ENCODE results near the gene CYB5R4.

The CYB5R4 gene

DNA sequence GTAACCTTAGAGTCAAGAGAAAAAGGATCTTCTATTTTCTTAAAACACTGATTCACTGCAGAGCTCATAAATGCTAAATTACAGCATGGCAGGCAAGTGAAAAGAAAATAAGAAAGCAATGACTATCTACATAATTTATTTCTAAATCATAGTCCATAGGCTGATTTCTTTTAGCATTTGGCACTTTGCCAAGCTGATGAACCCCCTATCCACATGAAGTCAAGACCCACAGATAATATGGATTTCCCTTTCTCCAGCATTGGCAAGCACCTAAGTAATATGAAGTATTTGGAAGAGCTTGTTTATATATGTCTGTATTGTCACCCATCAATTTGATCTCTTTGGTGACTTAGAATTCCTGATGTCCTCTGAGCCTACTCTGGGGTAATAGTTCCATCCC lies 126.2 kb downstream of the CYB5R4 start:
- no peak for DNase-seq

DNA sequence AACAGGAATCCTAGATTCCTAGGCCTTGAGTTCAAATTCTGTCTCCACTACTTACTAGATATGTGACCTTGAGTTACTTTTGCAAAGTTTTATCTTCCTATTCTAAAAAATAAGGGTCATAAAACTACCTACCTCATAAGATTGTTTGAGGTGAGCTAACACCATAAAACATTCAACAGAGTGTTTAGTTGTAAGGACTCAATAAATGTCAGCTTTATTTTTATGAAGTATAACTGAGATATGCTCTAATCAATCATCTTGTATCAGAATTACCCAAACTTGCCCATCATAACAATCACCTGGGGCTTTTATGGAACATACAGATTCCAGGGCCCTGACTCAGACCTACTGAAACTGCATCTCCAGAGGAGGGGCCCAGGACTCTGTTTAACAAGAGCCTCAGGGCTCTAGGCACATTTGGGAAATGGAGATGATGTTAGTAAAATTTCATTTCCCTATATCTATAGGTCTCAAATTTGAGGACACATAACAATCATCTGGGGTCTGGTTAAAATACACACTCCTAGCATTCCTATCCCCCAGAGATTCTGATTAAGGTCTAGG lies 138.6 kb downstream of the CYB5R4 start:
- DNase-seq: no peak

DNA sequence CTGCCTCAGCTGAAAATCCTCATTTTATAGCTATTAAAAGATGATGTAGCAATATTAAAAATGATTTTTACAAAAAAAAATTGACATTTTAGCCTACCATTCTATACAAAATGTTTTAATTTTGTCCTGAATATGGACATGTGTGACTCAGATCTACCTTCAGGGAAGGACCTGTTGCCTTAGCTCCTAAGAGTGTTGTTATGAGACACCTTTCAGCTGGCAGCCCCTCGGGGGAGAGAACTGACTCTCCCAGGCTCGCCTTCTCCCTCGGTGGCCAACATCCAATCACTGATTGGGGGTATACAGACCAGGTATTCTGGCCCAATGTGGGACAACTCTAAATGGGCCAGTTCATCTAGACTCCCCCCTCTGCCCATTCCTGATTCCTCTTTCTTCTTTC lies 141.6 kb downstream of the CYB5R4 start:
- no peak for DNase-seq

DNA sequence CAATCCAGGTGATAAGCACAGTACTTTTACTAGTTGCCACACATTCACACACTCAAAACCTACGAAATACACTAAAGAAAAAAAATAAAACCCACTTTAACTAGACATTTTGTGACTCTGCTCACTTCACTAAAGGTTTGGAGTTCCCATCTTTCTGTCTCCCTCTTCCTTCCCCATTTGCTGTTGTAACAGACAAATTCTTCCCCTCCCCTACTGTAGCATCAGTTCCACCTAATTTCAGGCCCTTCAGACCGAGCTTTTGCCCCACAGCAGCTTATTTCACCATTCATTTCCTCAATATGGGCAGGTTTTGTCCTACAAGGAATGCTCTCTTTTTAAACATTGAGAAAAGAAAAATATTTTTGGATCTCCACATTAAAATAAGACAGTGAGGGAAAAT lies 142.7 kb downstream of the CYB5R4 start:
- no peak for DNase-seq

DNA sequence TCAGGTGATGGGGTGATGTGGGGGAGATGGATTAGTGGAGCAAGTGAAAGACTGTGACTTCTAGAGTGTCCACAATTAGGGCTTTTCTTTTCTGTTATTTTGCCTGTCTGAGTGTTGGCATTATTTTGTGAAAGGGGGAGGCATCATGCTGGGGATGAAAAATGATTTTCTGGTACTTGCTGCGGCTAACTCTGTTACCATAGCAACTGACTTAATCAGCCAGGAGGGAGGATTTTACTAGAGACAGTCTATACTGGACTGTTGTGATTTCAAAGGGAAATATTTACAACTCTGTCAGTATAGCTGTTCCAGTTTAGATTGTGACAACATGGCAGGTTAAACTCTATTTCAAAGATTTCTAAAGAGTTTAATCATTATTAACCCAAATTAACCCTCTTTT lies 143.6 kb downstream of the CYB5R4 start:
- no peak for DNase-seq

DNA sequence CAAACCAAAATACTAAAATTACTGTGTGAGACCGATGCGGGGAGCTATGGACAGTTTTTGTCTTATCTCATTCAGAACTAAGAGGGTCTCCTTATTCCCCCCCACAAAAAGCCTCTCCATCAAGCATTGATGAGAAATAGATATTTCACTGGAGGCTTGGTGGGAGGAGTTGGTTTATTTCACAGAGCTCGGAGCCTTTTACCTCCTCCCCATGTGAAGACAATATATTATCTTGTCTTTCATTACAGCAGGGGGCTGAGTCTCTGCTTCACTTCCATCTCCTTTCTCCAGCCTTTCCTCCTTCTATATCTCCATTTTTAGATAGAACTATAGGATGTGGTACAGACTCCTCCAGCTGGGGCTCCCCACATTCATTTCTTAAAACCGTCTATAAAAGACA lies 144.2 kb downstream of the CYB5R4 start:
- no peak for DNase-seq

DNA sequence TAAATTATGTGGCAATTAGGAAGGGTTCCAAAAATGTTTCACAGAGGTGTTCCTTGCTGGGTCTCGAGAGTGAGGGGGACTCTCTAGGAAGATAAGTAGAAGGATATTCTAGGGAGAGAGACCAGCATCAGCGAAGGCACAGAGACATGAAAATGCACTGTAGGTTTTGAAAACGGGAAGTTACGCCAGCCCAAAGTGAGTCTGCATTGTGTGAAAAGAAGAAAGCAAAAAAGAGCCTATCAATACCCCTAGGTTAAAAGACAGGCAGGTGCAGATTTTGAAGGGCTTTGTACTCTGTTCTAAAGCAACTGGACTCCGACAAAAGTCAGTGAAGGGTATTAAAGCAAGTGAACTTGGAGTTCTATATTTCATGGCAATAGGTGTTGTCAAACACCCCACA lies 148.4 kb downstream of the CYB5R4 start:
- DNase-seq: no peak

DNA sequence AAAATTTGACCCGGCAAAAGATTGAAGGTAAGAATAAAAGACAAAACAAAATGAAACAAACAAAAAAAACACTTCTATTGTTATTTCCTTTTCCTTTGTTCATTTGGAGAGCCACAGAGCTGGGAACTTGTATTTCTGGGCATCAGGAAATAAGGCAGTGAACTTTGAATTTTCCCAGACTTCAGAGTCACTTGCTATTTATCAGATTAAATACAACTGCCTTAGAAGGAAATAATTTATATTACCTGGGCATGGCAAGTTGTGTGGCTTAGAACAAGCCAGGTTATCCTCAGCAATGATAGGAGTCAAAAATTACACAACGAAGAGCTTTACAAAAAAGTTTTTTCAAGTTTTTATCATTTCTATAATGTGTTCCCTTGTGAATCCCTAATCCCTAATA lies 153.9 kb downstream of the CYB5R4 start:
- DNase-seq: no peak

DNA sequence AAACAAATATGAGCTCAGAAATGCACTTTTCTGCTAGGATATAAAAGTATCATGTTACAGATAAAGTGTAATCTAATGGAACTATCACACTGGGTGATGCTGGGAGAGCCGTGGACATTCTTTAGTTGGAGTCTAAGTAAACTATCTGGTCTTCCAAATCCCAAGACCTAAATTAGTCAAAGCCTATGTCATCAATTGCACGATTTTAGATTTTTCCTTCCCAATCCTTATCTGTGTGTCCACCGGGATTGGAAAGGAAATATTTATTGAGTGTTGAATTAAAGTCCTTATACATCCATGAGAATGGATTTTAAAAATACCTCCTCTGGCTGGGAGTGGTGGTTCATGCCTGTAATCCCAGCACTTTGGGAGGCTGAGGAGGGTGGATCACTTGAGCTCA lies 154.4 kb downstream of the CYB5R4 start:
- DNase-seq: no peak

DNA sequence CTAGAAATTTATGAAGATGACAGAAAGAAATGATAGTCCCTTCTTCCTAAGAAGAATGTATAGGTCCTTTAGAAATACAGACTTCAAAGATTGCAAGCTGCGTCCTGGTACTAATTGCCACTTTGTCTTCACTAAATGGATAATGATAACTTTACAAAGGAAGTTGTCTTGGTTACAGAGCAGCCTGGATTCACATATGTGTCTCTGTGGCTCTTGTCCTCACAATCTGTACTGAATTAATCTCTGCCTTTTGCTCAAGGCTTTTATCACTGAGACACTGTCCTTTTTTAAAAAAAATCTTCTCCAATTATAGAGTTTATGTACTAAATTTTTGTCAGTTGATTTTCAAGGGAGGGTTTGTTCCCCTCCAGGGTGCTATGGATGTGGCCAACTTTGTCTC lies 156.5 kb downstream of the CYB5R4 start:
- DNase-seq: no peak

Measured in fibroblast of skin of right quadriceps (primary cell).